BJ (cell line): ENCODE data around the gene HPCA. TPM values are rescaled to one million over a fixed set of nuclear protein-coding genes. Genes with fewer than 3 reads are reported as not detected.

Source experiments
- CTCF ChIA-PET: fragments of 350-600 bp; formaldehyde crosslinking; extraction: SDS; loops from one replicate; lab custom pipeline; 2021; ENCODE audit warnings: antibody characterized with exemption, inconsistent platforms; lab: Yijun Ruan, JAX
- POLR2A ChIA-PET: fragments of 300-600 bp; sonication (Branson Sonifier 250); formaldehyde crosslinking; extraction: SDS; loops from one replicate; lab custom pipeline; 2021; ENCODE audit warnings: antibody characterized with exemption; lab: Charles Lee
- DNase-seq: peaks from one replicate; pipeline ENCODE4 v3.0.0-alpha.2; 2011; ENCODE audit warnings: low read depth
- H3K27me3 ChIP-seq: 2 replicates; pipeline ENCODE4 v1.6.0; 2011; ENCODE audit warnings: low read length; ENCODE audit not compliant: control insufficient read depth, insufficient read depth
- H3K36me3 ChIP-seq: 2 replicates; pipeline ENCODE4 v1.5.1; 2011; ENCODE audit warnings: low read length; ENCODE audit not compliant: control insufficient read depth, insufficient read depth
- H3K4me3 ChIP-seq: 2 replicates; pipeline ENCODE4 v1.5.1; 2011; ENCODE audit warnings: low read depth, mild to moderate bottlenecking, control low read depth, low read length
- CTCF ChIP-seq: IDR thresholded peaks from 2 replicates; pipeline ENCODE4 v1.5.1; 2011; ENCODE audit warnings: low read depth, mild to moderate bottlenecking, control low read depth, inconsistent platforms, low read length, moderate library complexity; ENCODE audit not compliant: insufficient read depth
- polyA plus RNA-seq: library from polyadenylated mRNA; depleted of rRNA; stranded (reverse); fragments of >200 nt; gene quantifications from 2 replicates; pipeline ENCODE4 v1.2.3, GENCODE V29; 2011

The HPCA gene
- polyA plus RNA-seq, 1 experiment = not detected

- no peak for TF ChIP-seq CTCF
- Histone ChIP-seq H3K4me3 (no peak overlapping the region), H3K27me3 (no peaks in the 10 kb centered on the region; the same call in 1 of the 2 replicates), H3K36me3 (no peaks in the 10 kb centered on the region)
- POLR2A ChIA-PET = no interaction called here
- DNase-seq = no peak
- CTCF ChIA-PET = no interaction called here
These were observed 20.4 kb downstream of the HPCA start for GRCh38 chr1:32906654-32907053.

DNA sequence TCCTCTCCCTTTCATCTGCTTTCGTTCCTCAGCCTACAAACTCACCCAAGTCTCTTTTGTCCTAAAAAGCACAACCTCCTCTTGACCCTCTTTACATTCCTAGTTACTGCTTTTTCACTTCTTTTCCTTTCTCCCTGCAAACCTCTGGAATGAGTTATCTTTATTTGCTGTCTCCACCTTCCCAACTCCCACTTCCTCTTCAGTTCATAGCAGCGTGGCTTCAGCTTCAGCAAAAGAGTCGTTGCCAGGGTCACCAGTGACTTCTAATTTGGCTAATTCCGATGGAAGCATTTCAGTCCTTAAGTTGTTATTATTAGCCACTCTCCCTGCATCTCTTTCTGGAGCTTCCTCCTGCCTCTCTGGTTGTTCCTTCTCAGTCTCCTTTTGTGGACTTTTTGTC is 21.1 kb downstream of the HPCA start:
- Histone ChIP-seq H3K4me3 (no peak overlapping the region), H3K36me3 (no peaks in the 10 kb centered on the region), H3K27me3 (no peaks in the 10 kb centered on the region; the same call in 1 of the 2 replicates)
- no peak for DNase-seq
- ChIA-PET CTCF (no interaction called here), POLR2A (interaction anchor here (0.6 kb wide), 1 partner anchor 139 kb away, joined by 5 read pairs; no protein-coding TSS in a partner anchor)
- no peak for TF ChIP-seq CTCF

GRCh38 chr1:32910319-32910718 is 24.0 kb downstream of the HPCA start:
- ChIA-PET POLR2A (no interaction called here), CTCF (interaction anchor here (1.0 kb wide), 1 partner anchor 34 kb away, joined by 3 read pairs; no protein-coding TSS in a partner anchor)
- no peaks in the 10 kb centered on the region; the same call in 1 of the 2 replicates for H3K27me3 ChIP-seq

GRCh38 chr1:32915766-32916706 is 29.7 kb downstream of the HPCA start:
- CTCF ChIA-PET = interaction anchor here (1.3 kb wide), 1 partner anchor 166 kb away, joined by 3 read pairs; no protein-coding TSS in a partner anchor

More at GRCh38 chr1:32910319-32910718, 24.0 kb downstream of the HPCA start:
- DNase-seq = no peak
- Histone ChIP-seq H3K4me3 (no peak overlapping the region), H3K36me3 (no peaks in the 10 kb centered on the region)
- TF ChIP-seq CTCF = no peak

More at GRCh38 chr1:32915766-32916706, 29.7 kb downstream of the HPCA start:
- H3K27me3 ChIP-seq = no peaks in the 10 kb centered on the region; the same call in 1 of the 2 replicates
- no peak overlapping the region for H3K4me3 ChIP-seq
- no peak for DNase-seq
- POLR2A ChIA-PET = no interaction called here
- TF ChIP-seq CTCF = no peak
- H3K36me3 ChIP-seq = no peaks in the 10 kb centered on the region
